Stimulated activated CD4-positive, alpha-beta T cell treated with anti-CD3 and anti-CD28 coated beads, Interleukin-4, amount 100 ng/mL, for 48 hours (primary cell): ENCODE measurements around the gene KRT33B.
"Not testable (repeated sequence)": the region's sequence is repeated elsewhere in the genome, so short reads cannot be mapped to it uniquely, and the experiment has no call there.

Experiments
- DNase-seq, 2 donors: peaks; one replicate each; pipeline ENCODE4 v3.0.0-alpha.2; 2020; ENCODE audit warnings: low read depth in 2 of 2

Gene KRT33B

DNA sequence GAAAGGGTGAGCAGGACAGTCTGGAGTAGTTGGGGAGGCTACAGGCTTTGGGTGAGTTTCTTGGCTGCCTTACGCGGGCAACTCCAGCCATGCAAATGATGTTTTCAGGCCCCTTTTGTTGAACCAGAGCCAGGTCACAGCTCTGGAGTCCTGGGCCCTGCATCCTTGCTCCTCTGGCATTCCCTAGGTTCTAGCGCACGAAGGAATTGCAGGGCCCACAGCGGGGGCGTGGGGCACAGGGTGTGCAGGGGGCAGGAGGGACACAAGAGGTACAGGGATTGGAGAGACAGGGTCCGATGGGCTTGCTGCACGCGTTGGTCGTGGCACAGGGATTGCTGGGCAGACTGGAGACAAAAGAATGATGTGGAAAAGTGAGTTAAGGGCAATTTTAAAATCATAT, 24.2 kb upstream of the KRT33B start:
- DNase-seq: no peak

DNA sequence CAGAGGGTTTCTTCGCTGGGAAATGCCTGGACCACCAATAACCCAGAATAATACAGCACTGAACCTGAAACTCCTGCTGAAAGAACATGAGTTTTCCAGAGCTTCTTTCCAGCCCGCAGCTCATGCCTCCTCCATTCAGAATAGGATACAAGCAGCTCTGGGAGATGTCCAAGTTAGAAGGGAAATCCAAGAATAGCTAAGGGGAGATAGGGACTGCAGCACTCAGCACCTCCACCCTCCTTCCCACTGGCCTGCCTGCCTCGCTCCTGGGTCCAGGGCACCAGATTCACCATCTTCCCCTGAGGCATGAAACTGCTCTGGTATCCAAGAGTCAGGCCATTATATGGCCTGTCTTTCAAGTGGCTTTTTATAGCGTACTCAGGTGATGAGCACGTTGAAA, 23.7 kb upstream of the KRT33B start:
- no peak for DNase-seq

DNA sequence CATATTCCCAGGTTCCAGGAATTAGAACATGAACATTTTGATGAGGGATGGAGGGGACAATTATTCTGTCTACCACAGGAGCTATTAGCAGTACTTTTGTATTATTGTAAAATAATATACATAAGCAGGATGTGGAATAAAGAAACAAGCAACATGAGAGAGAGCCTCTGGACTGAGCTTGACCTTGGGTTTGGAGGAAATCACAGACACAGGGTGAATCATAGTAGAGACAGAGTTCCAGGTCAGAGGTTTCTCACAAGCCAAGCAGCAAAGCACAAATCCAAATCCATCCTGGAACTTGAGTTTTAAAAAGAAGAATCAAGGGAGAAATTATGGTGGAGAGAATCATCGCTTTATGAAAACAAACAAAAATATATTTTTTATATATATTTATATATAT, 22.7 kb upstream of the KRT33B start:
- DNase-seq: no peak

DNA sequence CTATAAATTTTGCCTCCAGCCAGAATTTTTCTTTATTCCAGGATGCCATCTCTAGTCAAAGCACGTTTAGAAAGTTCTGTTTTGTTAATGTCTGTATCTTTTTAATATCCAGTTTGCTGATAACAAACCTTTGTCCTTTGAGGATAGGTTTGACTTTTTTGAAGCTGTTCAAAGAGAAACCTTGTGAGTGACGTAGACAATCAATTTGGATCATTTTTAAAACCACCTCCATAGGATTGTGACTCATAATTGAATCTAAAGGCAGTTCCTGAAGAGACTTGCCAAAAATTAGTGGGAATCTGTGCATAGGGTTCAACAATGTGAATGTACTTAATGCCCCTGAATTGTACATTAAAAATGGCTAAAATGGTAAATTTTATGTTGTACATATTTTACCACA, 21.9 kb upstream of the KRT33B start:
- DNase-seq: no peak

DNA sequence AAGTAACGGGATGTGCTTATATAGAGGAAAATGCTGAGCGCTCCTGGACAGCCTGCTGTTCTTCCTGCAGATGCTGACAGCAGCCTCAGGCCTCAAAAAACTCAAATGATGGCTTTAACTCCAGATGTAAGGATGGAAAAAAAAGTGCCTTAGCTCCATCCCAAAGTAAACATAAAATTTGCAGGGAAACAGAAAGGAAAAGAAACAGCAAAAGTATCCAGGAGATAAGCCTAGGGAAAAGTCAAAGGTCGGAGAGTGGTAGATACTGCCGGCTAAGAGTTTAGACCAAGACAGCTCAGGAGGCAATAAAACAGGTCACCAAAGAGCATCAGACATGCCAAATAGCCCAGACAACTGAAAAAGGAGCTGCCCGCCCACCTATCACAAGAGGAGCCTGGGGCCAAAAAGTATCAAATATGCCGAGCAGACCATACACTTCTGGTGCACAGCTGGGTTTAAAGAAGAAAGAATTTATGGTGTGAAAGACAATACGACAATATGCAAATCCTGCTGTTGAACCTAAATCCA, 20.9 kb upstream of the KRT33B start:
- DNase-seq: no peak

DNA sequence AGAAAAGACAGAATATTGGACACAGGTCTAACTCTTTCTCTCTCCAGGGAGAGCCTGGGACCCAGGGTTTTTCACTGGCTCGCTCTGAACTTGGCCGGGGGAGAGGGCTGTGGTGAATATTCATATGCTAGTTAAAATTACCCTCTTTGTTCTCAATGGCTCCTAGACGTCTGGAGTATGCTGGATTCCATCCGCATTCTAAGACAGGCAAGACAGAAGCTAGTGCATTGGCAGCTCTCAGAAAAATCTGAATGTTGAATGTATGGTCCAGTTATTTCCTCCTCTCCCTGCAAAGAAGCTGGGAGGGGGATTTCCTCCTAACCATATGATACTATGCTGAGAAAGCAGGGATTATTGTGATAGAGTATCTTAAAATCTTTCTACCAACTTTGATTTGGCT, 18.1 kb upstream of the KRT33B start:
- no peak for DNase-seq

DNA sequence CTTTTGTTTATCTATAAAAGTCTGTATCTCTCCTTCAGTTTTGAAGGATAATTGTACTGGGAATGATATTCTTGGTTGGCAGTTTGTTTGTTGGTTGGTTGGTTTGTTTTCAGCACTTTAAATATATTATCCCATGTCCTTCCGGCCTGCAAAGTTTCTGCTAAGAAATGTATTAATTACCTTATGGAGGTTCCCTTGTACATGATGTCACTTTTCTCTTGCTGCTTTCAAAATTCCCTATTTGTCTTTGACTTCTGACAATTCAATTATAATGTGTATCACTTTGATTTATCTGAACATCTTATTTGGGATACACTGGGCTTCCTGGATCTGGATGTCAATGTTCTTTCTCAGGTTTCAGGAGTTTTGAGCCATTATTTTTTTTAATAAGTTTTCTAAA, 16.6 kb upstream of the KRT33B start:
- no peak for DNase-seq

DNA sequence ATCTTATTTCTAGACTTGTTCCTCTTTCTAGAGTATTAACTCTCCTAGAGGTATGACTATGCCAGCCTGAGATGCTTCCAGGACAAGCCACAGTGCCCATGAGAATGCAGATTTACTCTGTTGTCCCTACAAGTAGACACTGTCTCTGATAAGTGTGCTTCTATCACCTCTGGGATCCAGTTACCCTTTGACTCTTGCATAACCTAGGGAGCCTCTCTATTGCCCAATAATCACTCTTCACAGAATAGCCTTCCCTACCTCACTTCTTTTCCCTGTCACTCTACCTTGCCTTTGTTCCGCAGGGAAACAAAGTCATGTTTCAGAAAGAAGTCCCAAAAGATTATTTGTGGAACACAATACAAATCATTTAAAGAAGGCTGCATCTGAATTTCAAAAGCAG, 14.1 kb upstream of the KRT33B start:
- no peak for DNase-seq

DNA sequence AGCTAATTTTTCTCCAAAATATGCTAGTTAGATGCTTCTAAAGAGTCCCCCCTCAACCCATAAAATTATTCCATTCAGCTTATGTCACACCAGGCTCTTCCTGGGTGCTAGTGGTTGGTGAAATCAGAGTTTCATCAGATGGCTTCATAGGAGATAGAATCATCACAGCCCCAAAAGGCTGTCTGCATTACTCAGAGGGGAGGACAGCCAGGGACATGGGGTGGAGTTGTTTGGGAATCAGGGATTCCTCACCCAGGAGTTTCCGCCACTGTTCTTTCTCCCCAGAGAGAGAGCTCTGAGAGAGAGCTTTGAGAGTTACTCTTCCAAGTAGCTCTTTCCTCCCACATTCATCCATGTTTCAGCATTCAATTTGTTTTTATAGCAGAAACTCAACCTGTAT, 12.8 kb upstream of the KRT33B start:
- no peak for DNase-seq

DNA sequence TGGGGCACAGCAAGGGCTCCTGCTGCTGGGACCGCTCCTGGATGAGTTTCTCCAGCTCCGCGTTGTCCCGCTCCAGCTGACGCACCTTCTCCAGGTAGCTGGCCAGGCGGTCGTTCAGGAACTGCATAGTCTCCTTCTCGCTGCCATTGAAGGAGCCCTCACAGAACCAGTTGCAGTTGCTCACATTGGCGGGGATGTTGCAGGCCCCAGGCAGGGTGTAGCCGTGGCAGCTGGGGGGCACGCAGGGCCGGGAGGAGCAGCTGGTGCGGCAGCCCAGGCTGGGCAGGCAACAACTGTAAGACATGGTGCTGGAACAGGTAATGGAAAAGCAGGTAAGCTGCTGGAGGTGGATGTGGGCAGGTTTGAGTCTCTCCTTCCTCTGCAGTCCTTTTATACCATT, 12.3 kb upstream of the KRT33B start, which contains the start of gene KRT34:
KRT34 (minus strand) TSS at position 364 of the 400 bp plus-strand sequence; CDS start at position 304, 60 bp downstream.
- not testable (repeated sequence) for DNase-seq

DNA sequence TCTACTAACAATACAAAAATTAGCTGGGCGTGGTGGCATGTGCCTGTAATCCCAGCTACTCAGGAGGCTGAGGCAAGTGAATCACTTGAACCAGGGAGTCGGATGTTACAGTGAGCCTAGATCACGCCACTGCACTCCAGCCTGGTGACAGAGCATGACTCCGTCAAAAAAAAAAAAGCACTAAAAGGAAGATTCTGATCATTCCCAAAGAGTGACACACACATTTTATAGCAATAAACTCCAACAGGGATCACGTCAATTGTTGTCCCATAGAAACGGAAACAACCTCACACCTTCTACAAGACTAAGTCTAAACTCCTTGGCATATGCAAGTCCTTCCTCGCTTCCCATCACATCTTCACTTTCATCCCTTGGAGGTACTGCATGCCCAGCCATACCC, 10.5 kb upstream of the KRT33B start:
- DNase-seq: not testable (repeated sequence)

DNA sequence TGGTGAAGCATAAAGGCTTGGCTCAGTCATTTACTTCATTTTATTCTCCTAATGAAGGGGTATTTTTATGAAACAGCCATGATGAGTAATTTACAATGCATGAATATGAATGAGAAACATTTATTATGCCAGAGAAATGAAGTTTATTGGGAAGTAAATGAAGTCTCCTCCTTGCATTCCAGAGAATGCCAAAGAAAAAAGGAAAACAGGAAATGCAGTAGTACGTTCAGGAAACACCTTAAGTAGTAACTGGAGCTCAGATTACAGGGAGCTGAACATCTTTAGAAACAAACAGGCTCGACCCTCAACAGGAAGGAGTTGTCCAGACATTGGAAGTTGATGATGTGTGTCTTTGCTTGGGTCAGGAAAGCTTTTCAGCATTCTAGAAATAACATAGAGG, 7.9 kb upstream of the KRT33B start:
- DNase-seq: no peak

DNA sequence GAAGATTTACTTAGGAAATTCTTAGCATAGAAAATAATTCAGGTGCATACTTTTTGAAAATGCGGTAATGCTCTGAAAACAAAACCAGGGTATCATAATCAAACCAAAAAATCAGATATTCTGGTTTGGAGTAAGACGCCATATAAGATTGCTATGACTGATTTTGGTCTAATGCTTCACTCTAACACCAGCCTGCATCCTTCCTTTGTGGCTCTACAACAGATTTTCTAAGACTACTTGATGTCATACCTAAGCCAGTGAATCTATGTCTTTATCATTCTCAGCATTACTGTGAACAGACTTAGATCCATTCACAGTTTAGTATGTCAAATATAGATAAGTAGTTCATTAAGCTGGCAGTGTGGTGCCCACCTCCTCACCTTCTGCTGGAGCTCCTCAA, 590 bp downstream of the KRT33B start:
- DNase-seq: no peak

DNA sequence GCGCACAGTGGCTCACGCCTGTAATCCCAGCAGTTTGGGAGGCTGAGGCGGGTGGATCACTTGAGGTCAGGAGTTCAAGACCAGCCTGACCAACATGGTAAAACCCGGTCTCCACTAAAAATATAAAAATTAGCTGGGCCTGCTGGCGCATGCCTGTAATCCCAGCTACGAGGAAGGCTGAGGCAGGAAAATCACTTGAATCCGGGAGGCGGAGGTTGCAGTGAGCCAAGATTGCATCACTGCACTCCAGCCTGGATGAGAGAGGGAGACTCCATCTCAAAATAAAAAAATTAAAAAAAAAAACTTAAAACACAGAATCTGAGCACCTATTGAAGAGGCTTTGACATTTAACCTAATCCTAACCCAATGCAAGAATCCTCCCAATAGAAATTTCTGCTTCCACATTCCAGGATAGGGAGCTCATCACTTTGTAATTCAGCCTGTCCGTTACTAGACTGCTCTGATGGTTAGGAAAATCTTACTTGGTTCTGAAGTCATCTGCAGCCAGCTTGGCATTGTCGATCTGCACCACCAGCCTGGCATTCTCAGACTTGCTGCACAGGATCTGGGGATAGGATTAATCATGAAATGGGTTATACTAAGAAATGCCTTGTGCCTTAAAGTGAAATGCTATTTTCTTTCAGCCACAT, 2.1 kb downstream of the KRT33B start:
- DNase-seq: no peak

DNA sequence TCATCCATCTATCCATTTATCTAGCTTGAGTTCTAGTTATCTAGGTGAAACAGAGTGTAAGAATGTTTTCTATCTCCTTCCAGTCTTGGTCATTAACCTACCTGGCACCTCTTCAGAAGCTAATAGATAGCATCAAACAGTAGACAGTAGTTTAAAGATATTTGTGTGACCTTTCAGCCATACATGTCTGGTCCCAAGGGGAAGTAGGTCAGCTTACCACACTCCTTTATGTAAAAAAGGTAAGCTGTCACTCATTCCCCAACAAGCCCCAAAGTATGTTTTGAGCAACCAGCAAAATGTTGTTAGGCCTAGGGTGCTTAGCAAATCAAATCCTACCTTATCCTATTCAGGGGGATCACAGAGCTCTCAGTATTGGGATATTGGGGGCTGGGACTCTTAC, 3.5 kb downstream of the KRT33B start:
- no peak for DNase-seq

DNA sequence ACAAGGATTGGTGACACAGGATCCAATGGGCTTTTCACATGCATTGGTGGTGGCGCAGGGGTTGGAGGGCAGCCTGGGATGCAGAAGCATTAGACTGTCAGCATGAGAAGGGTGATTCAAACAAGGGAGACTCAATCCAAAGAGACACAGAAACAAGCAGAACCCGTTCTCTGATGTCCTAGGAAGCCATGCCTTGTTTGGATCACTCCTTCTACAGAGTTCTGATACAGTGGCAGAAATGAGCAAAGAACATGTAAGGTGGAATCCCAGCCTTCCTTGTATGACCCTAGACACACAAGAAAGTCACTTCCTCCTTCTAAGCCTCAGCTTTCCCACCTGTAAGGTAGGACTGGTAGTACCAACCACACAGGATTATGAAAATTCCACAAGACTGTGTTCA, 5.7 kb downstream of the KRT33B start:
- DNase-seq: no peak

DNA sequence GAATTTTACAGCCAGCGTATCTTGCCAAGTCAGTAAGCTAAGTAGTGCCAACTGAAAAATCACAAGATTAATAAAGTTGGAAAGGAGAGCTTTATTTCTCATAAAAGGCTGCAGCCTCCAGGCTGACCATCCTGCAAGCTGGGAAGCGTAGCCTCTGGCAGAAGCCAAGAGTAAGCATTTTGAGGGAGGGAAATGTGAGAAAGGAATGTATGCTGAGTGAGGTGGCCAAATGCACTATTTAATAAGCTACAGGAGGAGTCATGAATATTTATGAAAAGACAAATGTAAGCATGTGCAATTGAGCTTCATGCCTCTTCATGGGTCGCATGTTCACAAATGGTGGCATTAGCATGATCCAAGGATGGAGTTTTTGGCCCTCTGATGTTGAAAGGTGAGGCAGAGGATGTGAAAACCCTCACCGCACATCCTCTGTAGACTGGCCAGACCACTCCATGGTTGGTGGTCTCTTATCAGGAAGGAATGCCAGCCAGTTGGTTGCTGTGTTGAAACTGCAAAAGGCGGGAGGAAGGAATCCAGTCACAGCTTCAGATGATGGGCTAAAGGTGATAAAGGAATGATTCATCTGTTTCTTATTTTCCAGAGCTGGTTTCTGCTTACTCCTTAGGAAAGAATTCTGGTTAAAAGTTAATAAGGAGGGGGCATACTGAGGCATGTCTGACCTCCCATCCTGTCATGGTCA, 9.2 kb downstream of the KRT33B start:
- DNase-seq: no peak

DNA sequence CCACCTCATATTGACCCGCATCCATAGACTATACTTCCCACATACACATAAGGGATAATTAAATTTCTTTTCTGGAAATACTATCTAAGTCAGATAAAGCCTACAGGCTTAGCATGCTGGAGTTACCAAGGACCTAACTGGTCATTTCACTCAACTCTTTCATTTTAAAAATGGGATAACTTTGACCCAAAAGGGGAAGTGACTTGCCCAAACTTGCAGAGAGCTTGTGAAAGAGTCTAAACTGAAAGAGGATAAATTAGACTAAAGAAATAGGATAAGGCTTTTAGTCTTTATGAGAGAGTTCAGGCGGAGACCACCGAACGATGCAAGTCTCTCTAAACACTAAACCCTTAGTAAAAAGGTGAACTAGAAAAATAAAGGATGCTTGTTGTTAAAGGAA, 15.1 kb downstream of the KRT33B start:
- DNase-seq: no peak

DNA sequence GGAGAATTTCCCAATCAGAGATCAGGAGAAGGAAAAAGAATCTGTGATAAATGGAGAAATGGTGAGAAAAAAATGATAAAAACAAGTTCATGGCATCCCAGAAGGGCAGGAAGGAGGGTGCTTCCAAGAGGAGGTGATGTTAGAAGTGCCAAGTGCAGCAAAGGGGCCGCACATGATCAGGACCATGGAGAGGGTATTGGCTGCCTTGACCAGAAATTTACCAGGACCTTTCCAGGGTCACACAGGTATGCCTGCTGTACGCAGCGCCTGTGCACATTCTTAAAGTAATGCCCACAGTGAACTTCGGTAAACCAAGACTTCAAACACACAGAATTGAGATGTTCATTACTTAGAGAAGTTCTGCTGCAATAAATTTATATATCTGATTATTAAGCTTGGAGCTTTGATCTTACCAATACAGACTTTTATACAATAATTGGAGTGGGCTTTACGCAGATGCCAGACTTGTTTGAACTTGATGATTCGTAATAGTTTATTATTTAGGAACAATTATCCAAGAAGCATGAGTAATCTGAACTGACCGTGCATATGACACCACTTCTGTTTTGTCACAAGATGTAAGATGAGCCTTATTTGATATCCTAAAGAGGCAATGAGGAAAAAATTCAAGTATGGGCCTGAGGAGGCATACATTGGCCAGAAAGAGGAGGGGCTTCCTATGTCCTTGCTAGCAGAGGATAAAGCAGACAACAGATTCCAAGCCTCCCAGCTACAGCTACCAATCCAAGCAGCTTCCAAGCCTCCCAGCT, 16.8 kb downstream of the KRT33B start:
- DNase-seq: no peak

DNA sequence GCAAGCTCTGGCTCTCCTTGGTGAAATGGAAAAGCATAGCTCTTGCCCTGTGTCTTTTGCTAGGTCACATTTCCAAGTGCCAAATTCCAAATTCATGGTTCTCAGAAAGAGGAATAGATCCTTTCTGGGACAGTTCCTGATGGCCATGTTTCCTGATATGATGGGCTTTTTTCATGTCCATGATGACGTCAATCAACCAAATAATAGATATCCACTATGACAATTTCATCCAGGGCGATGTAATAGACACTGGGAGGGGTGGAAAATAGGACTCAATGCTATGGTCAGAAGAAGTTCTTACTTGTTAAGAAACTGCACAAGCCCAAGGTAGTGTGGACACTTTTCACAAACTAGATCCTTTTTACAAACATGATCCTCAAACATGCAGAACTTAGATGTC, 18.4 kb downstream of the KRT33B start:
- DNase-seq: no peak

DNA sequence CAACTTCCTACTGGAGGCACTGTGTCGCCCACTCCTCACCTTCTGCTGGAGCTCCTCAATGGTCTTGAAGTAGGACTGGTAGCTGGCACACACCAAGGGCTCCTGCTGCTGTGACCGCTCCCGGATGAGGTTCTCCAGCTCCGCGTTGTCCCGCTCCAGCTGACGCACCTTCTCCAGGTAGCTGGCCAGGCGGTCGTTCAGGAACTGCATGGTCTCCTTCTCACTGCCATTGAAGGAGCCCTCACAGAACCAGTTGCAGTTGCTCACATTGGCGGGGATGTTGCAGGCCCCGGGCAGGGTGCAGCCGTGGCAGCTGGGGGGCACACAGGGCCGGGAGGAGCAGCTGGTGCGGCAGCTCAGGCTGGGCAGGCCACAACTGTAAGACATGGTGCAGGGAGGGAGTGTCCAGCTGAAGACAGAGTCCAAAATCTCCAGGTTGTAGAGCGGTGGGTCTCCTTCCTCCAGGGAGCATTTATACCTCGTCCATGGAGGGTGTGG, 19.2 kb downstream of the KRT33B start, which contains the start of gene KRT33A:
KRT33A (minus strand) TSS at position 448 of the 498 bp plus-strand sequence; CDS start at position 387, 61 bp downstream.
- DNase-seq: not testable (repeated sequence)
